OCI-LY3 (cell line): ENCODE measurements around the gene PML.

ENCODE experiments used
- EZH2phosphoT487 ChIP-seq: fragments of 200-600 bp; shearing (Covaris generic); IDR thresholded peaks from 2 replicates; pipeline ENCODE4 v1.6.1; 2018; ENCODE audit warnings: antibody characterized with exemption, mixed run types, low read depth
- TF ChIP-seq, protein P1 (sequence below): fragments of 200-600, 300-600 bp; sonication (generic); IDR thresholded peaks from 2 replicates; pipeline ENCODE4 v1.5.1; 2014; ENCODE audit warnings: antibody characterized with exemption, low read length, low read depth

DNA sequence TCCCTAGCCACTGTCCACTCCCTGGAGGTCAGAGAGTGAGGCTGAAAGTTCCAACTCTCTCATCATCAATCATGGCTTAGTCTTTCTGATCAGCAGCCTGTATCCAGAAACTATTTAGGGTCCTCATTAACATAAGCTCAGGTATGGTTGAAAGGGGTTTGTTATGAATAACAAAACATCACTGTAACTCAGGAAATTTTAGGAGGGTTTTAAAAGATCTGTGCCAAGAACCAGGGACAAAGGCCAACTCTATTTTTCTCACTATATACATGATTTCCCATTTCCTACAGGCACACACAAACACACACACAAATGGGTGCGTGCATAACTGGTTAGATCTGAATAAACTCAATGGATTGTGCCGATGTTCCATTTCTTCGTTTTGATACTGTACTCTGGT lies 26.1 kb upstream of the PML start:
- TF ChIP-seq, protein P1, sequence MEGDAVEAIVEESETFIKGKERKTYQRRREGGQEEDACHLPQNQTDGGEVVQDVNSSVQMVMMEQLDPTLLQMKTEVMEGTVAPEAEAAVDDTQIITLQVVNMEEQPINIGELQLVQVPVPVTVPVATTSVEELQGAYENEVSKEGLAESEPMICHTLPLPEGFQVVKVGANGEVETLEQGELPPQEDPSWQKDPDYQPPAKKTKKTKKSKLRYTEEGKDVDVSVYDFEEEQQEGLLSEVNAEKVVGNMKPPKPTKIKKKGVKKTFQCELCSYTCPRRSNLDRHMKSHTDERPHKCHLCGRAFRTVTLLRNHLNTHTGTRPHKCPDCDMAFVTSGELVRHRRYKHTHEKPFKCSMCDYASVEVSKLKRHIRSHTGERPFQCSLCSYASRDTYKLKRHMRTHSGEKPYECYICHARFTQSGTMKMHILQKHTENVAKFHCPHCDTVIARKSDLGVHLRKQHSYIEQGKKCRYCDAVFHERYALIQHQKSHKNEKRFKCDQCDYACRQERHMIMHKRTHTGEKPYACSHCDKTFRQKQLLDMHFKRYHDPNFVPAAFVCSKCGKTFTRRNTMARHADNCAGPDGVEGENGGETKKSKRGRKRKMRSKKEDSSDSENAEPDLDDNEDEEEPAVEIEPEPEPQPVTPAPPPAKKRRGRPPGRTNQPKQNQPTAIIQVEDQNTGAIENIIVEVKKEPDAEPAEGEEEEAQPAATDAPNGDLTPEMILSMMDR = no peak
- TF ChIP-seq EZH2phosphoT487 = no peak
